ENCODE data around the gene GRK2.

GRCh38 chr11:67250059-67251043 is 15.9 kb upstream of the GRK2 start:
- no peak for TF ChIP-seq POLR2A (IDR thresholded peaks at IDR 0.05; ENCODE audit: low read depth, low read length)
- TF ChIP-seq POLR2AphosphoS5 (IDR thresholded peaks at IDR 0.05; ENCODE audit: low read depth, low read length): 0 out of 2 replicates have a peak, but pooled peaks have one; percentile 47
- TF ChIP-seq TAF1 (IDR thresholded peaks at IDR 0.05; ENCODE audit: borderline replicate concordance, low read depth, low read length): no peak

Measured in GM12892 (cell line).